ENCODE results near the gene CCNY.

GRCh38 chr10:35428521-35428920 is 92.2 kb downstream of the CCNY start:
- TF ChIP-seq CTCF (IDR thresholded peaks at IDR 0.05; ENCODE audit: poor library complexity) (no peak), EZH2 (IDR thresholded peaks at IDR 0.05; ENCODE audit: borderline replicate concordance) (no peak)

Data from hepatocyte (in vitro differentiated cells).